Heart left ventricle (tissue), 16 donors: Measurements from ENCODE around the gene HCFC2. TPM values are rescaled to one million over a fixed set of nuclear protein-coding genes. Genes with fewer than 3 reads are reported as not detected.
A peak's percentile ranks its signal among the peaks of the same experiment; 100 is the strongest.

Experiments
- ATAC-seq, 4 donors: fragments of 200-7000 bp; cut with Tn5 transposase; one replicate each; pipeline ENCODE4 v1.9.1; 2020 to 2022; ENCODE audit warnings: moderate library complexity in 4 of 4, mild to moderate bottlenecking in 3 of 4, moderate number of reproducible peaks in 1 of 4
- DNase-seq, 5 donors: peaks; one replicate each; pipeline ENCODE4 v3.0.0-alpha.2; 2020
- H3K27ac ChIP-seq, 12 donors: fragments of 200-600 bp; sonication (generic) in 4 of 12; one replicate each; pipeline versions ENCODE4 v1.5.0 to v1.8.0; 2016 to 2022; ENCODE audit warnings: mild to moderate bottlenecking in 2 of 12
- H3K27me3 ChIP-seq, 9 donors: fragments of 200-600 bp; sonication (generic) in 2 of 9; one replicate each; pipeline versions ENCODE4 v1.5.1 to v1.8.0; 2016 to 2022; ENCODE audit warnings: mild to moderate bottlenecking in 3 of 9
- H3K36me3 ChIP-seq, 9 donors: fragments of 200-600 bp; sonication (generic) in 2 of 9; one replicate each; pipeline versions ENCODE4 v1.5.0 to v1.8.0; 2018 to 2022; ENCODE audit warnings: mild to moderate bottlenecking in 2 of 9
- H3K4me1 ChIP-seq, 12 donors: fragments of 200-600 bp; sonication (generic) in 4 of 12; one replicate each; pipeline versions ENCODE4 v1.5.0 to v1.8.0; 2016 to 2022; ENCODE audit warnings: mild to moderate bottlenecking in 3 of 12
- H3K4me3 ChIP-seq, 12 donors: fragments of 200-600 bp; sonication (generic) in 4 of 12; one replicate each; pipeline versions ENCODE4 v1.5.0 to v1.8.0; 2017 to 2022; ENCODE audit warnings: mild to moderate bottlenecking in 9 of 12, moderate library complexity in 4 of 12
- H3K9me3 ChIP-seq, 12 donors: fragments of 200-600 bp; sonication (generic) in 4 of 12; one replicate each; pipeline versions ENCODE4 v1.5.0 to v1.8.0; 2016 to 2022; ENCODE audit warnings: mild to moderate bottlenecking in 1 of 12
- CTCF ChIP-seq, 12 donors: fragments of 200-600 bp; sonication (generic) in 4 of 12; IDR thresholded peaks; one replicate each; pipeline versions ENCODE4 v1.5.0 to v1.8.0; 2018 to 2022; ENCODE audit warnings: antibody characterized with exemption in 12 of 12, mild to moderate bottlenecking in 5 of 12
- POLR2A ChIP-seq, 2 donors: fragments of 450-650 bp; IDR thresholded peaks; one replicate each; pipeline ENCODE4 v1.6.1; 2017; ENCODE audit warnings: antibody characterized with exemption in 2 of 2, mild to moderate bottlenecking in 2 of 2, moderate library complexity in 2 of 2
- WGBS, 4 donors: extraction: QIAGEN DNeasy Blood & Tissue Kit in 2 of 4; methylation state at CpG; one replicate each; pipeline versions ENCODE4 v1.1.5 to v1.1.7; 2013 to 2018; 5-methylcytosine and 5-hydroxymethylcytosine counted together
- intact Hi-C, 10 donors: fragments of 100-400 bp; cut with DNase I; formaldehyde crosslinking; loops; one replicate each; pipeline versions ENCODE4 v1.11.1 to v1.14.2; 2022
- polyA plus RNA-seq, 2 donors: library from polyadenylated mRNA; stranded (reverse); fragments of 200-250 nt; gene quantifications; one replicate each; pipeline ENCODE4 v1.2.3, GENCODE V29; 2013
- total RNA-seq, 9 donors: library from RNA; depleted of rRNA in 2 of 9; stranded (reverse); fragments of >200 nt in 2 of 9; fragmentation: NEBNext Ultra II Directional in 3 of 9; extraction: Animal tissue kit (Norgen Biotek cat#: 25700) in 3 of 9; gene quantifications; one replicate each; pipeline versions ENCODE4 v1.1.0 to v1.2.4, GENCODE V29; 2016 to 2023
- donor health status: ischemic (EF 13 %, LVEDD 7.1; RV severe dilation, severe dysfunction).
- donor health status: healthy with polysubstance abuse.
- donor health status: DM: no; HTN: yes; CAD: no.
- donor health status: DM: no; HTN: no; CAD: no.
- donor health status: ischemic (EF 25% LVEDD 6.9; RV normal size, moderate dysfunction).
- donor health status: ischemic (EF 25% LVEDD 5.7; RV mildly dilated, moderate dysfunction).
- donor health status: healthy.
- donor health status: DM: yes; HTN: yes; CAD: no.
- donor health status: ischemic (EF 35%, LVEDD 5.7; RV mildly dilated, moderate dysfunction).
- donor health status: nonischemic (EF 11% LVEDD 7.7; RV severe dilation, severe dysfunction).
- donor health status: DM: yes; HTN: yes; CAD: no.
- donor health status: PGD.
- donor health status: ischemic (EF 29% LVEDD 5.4; RV normal size, mild dysfunction).
- donor health status: nonischemic (EF 23%, LVEDD 6.1; RV moderate dilation, normal function).

The HCFC2 gene
- total and polyA plus RNA-seq, 11 donors: 4.8 to 14.0 (median 9.0) TPM

- Histone ChIP-seq H3K9me3 (no peaks in the 10 kb centered on the region), H3K4me3 (no peak overlapping the region), H3K27me3 (no peaks in the 10 kb centered on the region), H3K27ac (no peak overlapping the region), H3K36me3 (peaks cover 0 to 100% (median 98%) of the 10 kb centered on the region in 9 donors), H3K4me1 (peaks cover 0 to 15% (median 7%) of the 10 kb centered on the region in 12 donors)
- no peak for DNase-seq
- 94 to 97% (median 95%) methylated on average over 9 of the region's 9 CpGs for WGBS, 4 donors
- intact Hi-C loops: loop anchor here in 1 of 10 donors (10.0 kb wide), 1 partner anchor 57 kb away; the partner anchor contains the start of gene HCFC2
- TF ChIP-seq POLR2A (IDR thresholded peaks at IDR 0.05) (no peak), CTCF (IDR thresholded peaks at IDR 0.05) (no peak)
- ATAC-seq: no peak
These were observed 58.0 kb downstream of the HCFC2 start for GRCh38 chr12:104122298-104122697.

GRCh38 chr12:104126548-104126947, 62.2 kb downstream of the HCFC2 start:
- Histone ChIP-seq H3K36me3 (peaks cover 0 to 100% (median 97%) of the 10 kb centered on the region in 9 donors), H3K4me1 (peaks cover 0 to 21% (median 12%) of the 10 kb centered on the region in 12 donors), H3K27ac (no peak overlapping the region), H3K9me3 (no peaks in the 10 kb centered on the region), H3K27me3 (no peaks in the 10 kb centered on the region), H3K4me3 (no peak overlapping the region)
- TF ChIP-seq CTCF (IDR thresholded peaks at IDR 0.05) (no peak), POLR2A (IDR thresholded peaks at IDR 0.05) (no peak)
- DNase-seq (no peak), ATAC-seq (no peak)
- WGBS, 4 donors: 95 to 96% (median 96%) methylated on average over 3 of the region's 3 CpGs
- intact Hi-C loops: loop anchor here in 1 of 10 donors (10.0 kb wide), 1 partner anchor 62 kb away; the partner anchor contains the start of gene HCFC2

GRCh38 chr12:104130760-104131159, 66.4 kb downstream of the HCFC2 start:
- Histone ChIP-seq H3K4me1 (peaks cover 0 to 58% (median 33%) of the 10 kb centered on the region in 12 donors), H3K27me3 (no peaks in the 10 kb centered on the region), H3K36me3 (peaks cover 0 to 94% (median 79%) of the 10 kb centered on the region in 9 donors), H3K4me3 (no peak overlapping the region), H3K27ac (peak overlapping the region in 1 of 12 donors; percentile 62), H3K9me3 (no peaks in the 10 kb centered on the region)
- intact Hi-C loops: no loop called here
- ATAC-seq (no peak), DNase-seq (no peak)
- TF ChIP-seq CTCF (IDR thresholded peaks at IDR 0.05) (no peak), POLR2A (IDR thresholded peaks at IDR 0.05) (no peak)
- WGBS, 4 donors: 80 to 83% (median 80%) methylated on average over 2 of the region's 2 CpGs

GRCh38 chr12:104131609-104132008, 67.3 kb downstream of the HCFC2 start:
- no peak for TF ChIP-seq CTCF (IDR thresholded peaks at IDR 0.05)
- no peak for TF ChIP-seq POLR2A (IDR thresholded peaks at IDR 0.05)
- peak overlapping the region in 3 of 12 donors; percentile 6 to 62 (median 57) for H3K27ac ChIP-seq
- intact Hi-C loops: no loop called here
- DNase-seq (no peak), ATAC-seq (peak; percentile 25 to 66 (median 40))
- peaks cover 0 to 67% (median 42%) of the 10 kb centered on the region in 12 donors for H3K4me1 ChIP-seq
- H3K4me3 ChIP-seq: no peak overlapping the region
- no peaks in the 10 kb centered on the region for H3K9me3 ChIP-seq
- WGBS, 4 donors: 63 to 77% (median 69%) methylated on average over 4 of the region's 4 CpGs
- peaks cover 0 to 86% (median 70%) of the 10 kb centered on the region in 9 donors for H3K36me3 ChIP-seq
- H3K27me3 ChIP-seq: no peaks in the 10 kb centered on the region
